HepG2 (cell line): ENCODE data around the gene METTL14. TPM values are rescaled to one million over a fixed set of nuclear protein-coding genes. Genes with fewer than 3 reads are reported as not detected.

ENCODE experiments used
- ATAC-seq: fragments of 200-7000 bp; cut with Tn5 transposase; 3 replicates; pipeline ENCODE4 v1.9.1; 2020; ENCODE audit warnings: mild to moderate bottlenecking, moderate library complexity
- BruUV-seq: library from RNA; stranded (reverse); fragments of 400-500 nt; replicated peaks from 2 replicates; lab custom pipeline; 2021; lab: Mats Ljungman, UMichigan
- CTCF ChIA-PET: fragments of 300-600 bp; formaldehyde crosslinking; extraction: SDS; loops from one replicate; lab custom pipeline; 2021; ENCODE audit warnings: low total read pairs, inconsistent platforms, low intra/inter-chr PET ratio; lab: Yijun Ruan, JAX
- POLR2A ChIA-PET: fragments of 350-600 bp; sonication (Branson Sonifier 250); formaldehyde crosslinking; loops from one replicate; lab custom pipeline; 2020; ENCODE audit warnings: antibody characterized with exemption, inconsistent platforms; lab: Yijun Ruan, JAX
- DNase-seq: peaks from one replicate; pipeline ENCODE4 v3.0.0-alpha.2; 2015; ENCODE audit warnings: low spot score
- FAIRE-seq: peaks from 3 replicates; lab custom pipeline; 2011; peaks lifted over from hg19 to GRCh38; lab: Jason Lieb, UNC
- H2AFZ ChIP-seq: one replicate; pipeline ENCODE4 v1.6.1; 2011; ENCODE audit warnings: low read length, inconsistent platforms
- H3K27ac ChIP-seq: fragments of 300-600 bp; 3 replicates; pipeline ENCODE4 v1.8.0; 2011; ENCODE audit warnings: mixed run types, mild to moderate bottlenecking, mixed read lengths, low read length, inconsistent platforms; ENCODE audit not compliant: insufficient read depth; ENCODE audit errors: extremely low read length
- H3K27me3 ChIP-seq, 2 experiments: fragments of 200-600 bp in 1 of 2; 2 replicates in 1 of 2; 3 replicates in 1 of 2; pipeline versions ENCODE4 v1.6.0 to v1.8.0; 2011; ENCODE audit warnings: low read length in 2 of 2, mild to moderate bottlenecking in 2 of 2, moderate library complexity in 2 of 2, inconsistent platforms in 1 of 2; ENCODE audit not compliant: insufficient read depth in 2 of 2, control insufficient read depth in 1 of 2
- H3K36me3 ChIP-seq, 2 experiments: fragments of 200-600 bp in 1 of 2; replicated peaks in 1 of 2; 2 replicates in 1 of 2; 3 replicates in 1 of 2; pipeline versions ENCODE4 v1.5.1 to v1.8.0; 2011; ENCODE audit warnings: low read length in 2 of 2, inconsistent platforms in 1 of 2; ENCODE audit not compliant: insufficient read depth in 2 of 2, control insufficient read depth in 1 of 2
- H3K4me1 ChIP-seq: 2 replicates; pipeline ENCODE4 v1.5.1; 2012; ENCODE audit warnings: low read length, inconsistent platforms; ENCODE audit not compliant: insufficient read depth
- H3K4me2 ChIP-seq: 2 replicates; pipeline ENCODE4 v1.6.0; 2011; ENCODE audit warnings: low read depth, low read length, inconsistent platforms
- H3K4me3 ChIP-seq, 3 experiments: fragments of 200-600 bp in 1 of 3; sonication (generic), shearing (Covaris generic) in 1 of 3; replicated peaks in 1 of 3; 2 replicates each; pipeline ENCODE4 v1.5.1; 2011 to 2016; ENCODE audit warnings: low read length in 3 of 3, inconsistent platforms in 2 of 3, low read depth in 2 of 3, mild to moderate bottlenecking in 2 of 3, control low read depth in 1 of 3, mixed read lengths in 1 of 3; ENCODE audit not compliant: insufficient read depth in 1 of 3
- H3K79me2 ChIP-seq: one replicate; pipeline ENCODE4 v1.6.1; 2011; ENCODE audit warnings: low read length, inconsistent platforms; ENCODE audit not compliant: insufficient read depth
- H3K9ac ChIP-seq: 2 replicates; pipeline ENCODE4 v1.6.0; 2011; ENCODE audit warnings: mild to moderate bottlenecking, low read depth, low read length, inconsistent platforms; ENCODE audit not compliant: insufficient read depth
- H3K9me3 ChIP-seq: 2 replicates; pipeline ENCODE4 v1.5.1; 2012; ENCODE audit warnings: mild to moderate bottlenecking, low read length
- H4K20me1 ChIP-seq: 2 replicates; pipeline ENCODE4 v1.6.0; 2011; ENCODE audit warnings: inconsistent platforms, mild to moderate bottlenecking, low read length, moderate library complexity; ENCODE audit not compliant: insufficient read depth
- ATF7 ChIP-seq, 2 experiments: fragments of 450-650 bp in 1 of 2; sonication (generic) in 1 of 2; formaldehyde crosslinking in 1 of 2; IDR thresholded peaks; 2 replicates each; pipeline versions ENCODE4 v1.4.0 to v1.6.1; 2016 to 2020; ENCODE audit warnings: antibody characterized with exemption in 1 of 2, mild to moderate bottlenecking in 1 of 2, missing genetic modification reagents in 1 of 2
- ATM ChIP-seq: fragments of 450-650 bp; IDR thresholded peaks from 2 replicates; pipeline ENCODE4 v1.7.1; 2017; ENCODE audit warnings: mild to moderate bottlenecking, borderline replicate concordance
- GATAD2A ChIP-seq: IDR thresholded peaks from 2 replicates; pipeline ENCODE4 v1.6.1; 2016
- HMGA1 ChIP-seq: sonication (generic); formaldehyde crosslinking; conservative IDR thresholded peaks from 2 replicates; pipeline ENCODE4 v1.4.0; 2020; ENCODE audit warnings: missing genetic modification reagents
- HOXA3 ChIP-seq: sonication (generic); formaldehyde crosslinking; IDR thresholded peaks from 2 replicates; pipeline ENCODE4 v1.5.0; 2020; ENCODE audit warnings: missing genetic modification reagents
- KLF13 ChIP-seq: sonication (generic); formaldehyde crosslinking; IDR thresholded peaks from 2 replicates; pipeline ENCODE4 v1.4.0; 2020; ENCODE audit warnings: mild to moderate bottlenecking, missing genetic modification reagents
- MTF1 ChIP-seq: sonication (generic); formaldehyde crosslinking; IDR thresholded peaks from 2 replicates; pipeline ENCODE4 v1.5.0; 2020; ENCODE audit warnings: missing genetic modification reagents
- STAT5B ChIP-seq: sonication (generic); formaldehyde crosslinking; IDR thresholded peaks from 2 replicates; pipeline ENCODE4 v1.4.0; 2020; ENCODE audit warnings: missing genetic modification reagents
- ZBTB10 ChIP-seq: sonication (generic); formaldehyde crosslinking; IDR thresholded peaks from 2 replicates; pipeline ENCODE4 v1.4.0; 2020; ENCODE audit warnings: missing genetic modification reagents, borderline replicate concordance
- ZBTB38 ChIP-seq: sonication (generic); formaldehyde crosslinking; IDR thresholded peaks from 2 replicates; pipeline ENCODE4 v1.5.1; 2020; ENCODE audit warnings: mild to moderate bottlenecking, missing genetic modification reagents
- ZNF207 ChIP-seq: fragments of 450-650 bp; IDR thresholded peaks from 2 replicates; pipeline ENCODE4 v1.6.1; 2016; ENCODE audit warnings: antibody characterized with exemption, borderline replicate concordance
- ZNF367 ChIP-seq: sonication (generic); formaldehyde crosslinking; IDR thresholded peaks from 2 replicates; pipeline ENCODE4 v1.4.0; 2020; ENCODE audit warnings: missing genetic modification reagents, borderline replicate concordance
- WGBS: methylation state at CpG from one replicate; pipeline ENCODE4 v1.1.6; 2017; ENCODE audit warnings: low lambda C conversion rate; 5-methylcytosine and 5-hydroxymethylcytosine counted together
- in situ Hi-C: cut with HindIII; loops from 2 replicates; pipeline ENCODE4 v1.10.0; 2017; ENCODE audit warnings: low pct_unique_long_range_greater_than_20kb; ENCODE audit not compliant: extremely low pct_ligation_motif_present
- intact Hi-C: fragments of 100-400 bp; cut with micrococcal nuclease; formaldehyde crosslinking; loops from one replicate; pipeline ENCODE4 v1.10.0; 2022; ENCODE audit not compliant: unreplicated experiment
- polyA plus RNA-seq, 8 experiments: library from polyadenylated mRNA; depleted of rRNA in 3 of 8; stranded (reverse) in 7 of 8; unstranded in 1 of 8; fragments of >200 nt; fragmentation: Illumina TruSeq in 4 of 8; extraction: Trizol in 4 of 8; gene quantifications; 2 replicates each; pipeline versions ENCODE4 v1.2.1 to v1.2.3, GENCODE V29; 2011 to 2016; ENCODE audit warnings: low read depth in 4 of 8, missing spikeins in 1 of 8, mixed read lengths in 1 of 8; ENCODE audit not compliant: insufficient read depth in 1 of 8
- total RNA-seq, 5 experiments: library from RNA; depleted of rRNA; stranded (reverse); fragments of >200 nt; fragmentation: Illumina TruSeq; extraction: Trizol; gene quantifications; 2 replicates each; pipeline ENCODE4 v1.2.3, GENCODE V29; 2016; ENCODE audit warnings: low read depth in 1 of 5
- TF ChIP-seq, protein P1 (sequence below): fragments of 450-650 bp; IDR thresholded peaks from 2 replicates; pipeline ENCODE4 v1.6.1; 2017
- TF ChIP-seq, protein P2 (sequence below): sonication (generic); formaldehyde crosslinking; IDR thresholded peaks from 2 replicates; pipeline ENCODE4 v1.5.0; 2020; ENCODE audit warnings: missing genetic modification reagents, mild to moderate bottlenecking, borderline replicate concordance

METTL14 gene
- total and polyA plus RNA-seq, 2 of the 13 experiments (the other 11 are each of a cell fraction or from before 2014, with no cell fraction given), result 11.6 to 44.9 TPM

DNA sequence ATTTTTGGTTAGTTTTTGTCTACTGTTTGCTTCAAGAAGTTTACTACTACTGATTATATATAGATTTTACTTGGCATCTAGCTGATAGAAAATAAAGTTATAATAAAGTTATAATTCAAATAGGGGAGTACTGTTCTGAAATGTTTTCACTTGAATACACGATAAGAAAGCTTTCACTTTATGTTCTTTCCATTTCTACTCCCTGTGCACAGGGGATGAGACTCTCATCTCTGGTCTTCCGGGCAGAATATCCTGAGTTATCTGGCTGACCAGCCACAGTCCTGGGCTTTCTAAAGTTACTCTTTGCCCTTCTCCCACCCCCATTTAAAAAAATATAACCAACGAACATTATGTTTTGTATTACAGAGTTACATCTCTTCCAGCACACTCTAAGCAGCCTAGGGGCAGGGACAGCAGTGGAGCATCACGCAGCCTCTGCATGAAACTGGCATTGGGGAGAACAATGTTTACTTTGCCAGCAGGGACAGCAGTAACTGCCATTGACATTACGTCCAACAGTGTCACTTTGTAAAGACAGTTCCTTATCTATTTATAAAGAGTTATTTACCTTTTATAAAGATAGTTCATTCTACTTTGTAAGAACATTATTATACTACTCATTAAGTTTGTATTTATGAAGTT is 64.3 kb downstream of the METTL14 start:
- Histone ChIP-seq H3K27ac (no peak overlapping the region), H3K4me3 (no peak overlapping the region), H3K27me3 (no peaks in the 10 kb centered on the region; a peak in 1 of 5 replicates), H2AFZ (no peak overlapping the region), H4K20me1 (no peaks in the 10 kb centered on the region), H3K4me1 (no peaks in the 10 kb centered on the region), H3K4me2 (no peak overlapping the region), H3K9ac (no peak overlapping the region), H3K36me3 (peaks cover 18 to 47% of the 10 kb centered on the region in 2 experiments), H3K9me3 (no peaks in the 10 kb centered on the region), H3K79me2 (no peaks in the 10 kb centered on the region)
- no peak for DNase-seq
- WGBS, result 94% methylated on average over 5 of the region's 5 CpGs
- TF ChIP-seq KLF13 (CRISPR knock-in tag) (no peak), ZBTB38 (CRISPR knock-in tag) (no peak)
- BruUV-seq, result no TSS peak
- intact Hi-C loops (no loop called here), in situ Hi-C loops (no loop called here)
- ATAC-seq, result no peak
- POLR2A ChIA-PET, result no interaction called here
- FAIRE-seq, result no peak
- CTCF ChIA-PET, result no interaction called here

- Histone ChIP-seq H3K36me3 (peaks cover 10 to 34% of the 10 kb centered on the region in 2 experiments), H3K79me2 (no peaks in the 10 kb centered on the region), H3K4me3 (no peak overlapping the region), H3K27ac (no peak overlapping the region), H2AFZ (no peak overlapping the region), H3K4me2 (no peak overlapping the region), H3K9ac (no peak overlapping the region), H3K4me1 (peaks cover 19% of the 10 kb centered on the region), H4K20me1 (no peaks in the 10 kb centered on the region; the same call in 1 of the 2 replicates), H3K27me3 (no peaks in the 10 kb centered on the region; a peak in 1 of 5 replicates), H3K9me3 (no peaks in the 10 kb centered on the region)
- intact Hi-C loops, result no loop called here
- 94% methylated on average over 2 of the region's 2 CpGs for WGBS
- BruUV-seq, result TSS peak; percentile 20
- ATAC-seq, result no peak
- CTCF ChIA-PET, result no interaction called here
- FAIRE-seq, result no peak
- POLR2A ChIA-PET, result no interaction called here
- in situ Hi-C loops, result no loop called here
- no peak for DNase-seq
- TF ChIP-seq ZNF367 (CRISPR knock-in tag), result no peak
- TF ChIP-seq, protein P1, sequence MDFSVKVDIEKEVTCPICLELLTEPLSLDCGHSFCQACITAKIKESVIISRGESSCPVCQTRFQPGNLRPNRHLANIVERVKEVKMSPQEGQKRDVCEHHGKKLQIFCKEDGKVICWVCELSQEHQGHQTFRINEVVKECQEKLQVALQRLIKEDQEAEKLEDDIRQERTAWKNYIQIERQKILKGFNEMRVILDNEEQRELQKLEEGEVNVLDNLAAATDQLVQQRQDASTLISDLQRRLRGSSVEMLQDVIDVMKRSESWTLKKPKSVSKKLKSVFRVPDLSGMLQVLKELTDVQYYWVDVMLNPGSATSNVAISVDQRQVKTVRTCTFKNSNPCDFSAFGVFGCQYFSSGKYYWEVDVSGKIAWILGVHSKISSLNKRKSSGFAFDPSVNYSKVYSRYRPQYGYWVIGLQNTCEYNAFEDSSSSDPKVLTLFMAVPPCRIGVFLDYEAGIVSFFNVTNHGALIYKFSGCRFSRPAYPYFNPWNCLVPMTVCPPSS, result no peak
- no peak for TF ChIP-seq ATM
- no peak for TF ChIP-seq ZNF207
- TF ChIP-seq HMGA1 (CRISPR knock-in tag), result no peak
- TF ChIP-seq, protein P2, sequence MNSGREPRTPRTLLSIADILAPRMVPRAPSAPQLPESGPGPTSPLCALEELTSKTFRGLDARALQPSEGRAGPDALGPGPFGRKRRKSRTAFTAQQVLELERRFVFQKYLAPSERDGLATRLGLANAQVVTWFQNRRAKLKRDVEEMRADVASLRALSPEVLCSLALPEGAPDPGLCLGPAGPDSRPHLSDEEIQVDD, result no peak
- no peak for TF ChIP-seq STAT5B (CRISPR knock-in tag)
- TF ChIP-seq GATAD2A, result no peak
- TF ChIP-seq ATF7 (IDR thresholded peaks at IDR 0.05), result no peak
- TF ChIP-seq ATF7 (CRISPR knock-in tag; IDR thresholded peaks at IDR 0.05), result no peak
- TF ChIP-seq MTF1 (CRISPR knock-in tag), result no peak
- no peak for TF ChIP-seq HOXA3 (CRISPR knock-in tag)
- no peak for TF ChIP-seq ZBTB10 (CRISPR knock-in tag)
Observed at GRCh38 chr4:118751629-118752323, 66.6 kb downstream of the METTL14 start.
